ENCODE data around the gene TGM4.

TGM4 gene

GRCh38 chr3:44880284-44880683 is 5.9 kb downstream of the TGM4 start:
- DNase-seq (ENCODE audit: low spot score) = no peak

GRCh38 chr3:44883213-44883955 is 9.0 kb downstream of the TGM4 start:
- DNase-seq (ENCODE audit: low spot score) = no peak

GRCh38 chr3:44883999-44884431 is 9.6 kb downstream of the TGM4 start:
- peak; percentile 82 for DNase-seq (ENCODE audit: low spot score)

- peak; percentile 95 for DNase-seq (ENCODE audit: low spot score)
Observed at GRCh38 chr3:44885618-44886017, 11.2 kb downstream of the TGM4 start.

- no peak for DNase-seq (ENCODE audit: low spot score)
Observed at GRCh38 chr3:44886561-44886960, 12.2 kb downstream of the TGM4 start.

GRCh38 chr3:44887101-44887500 is 12.7 kb downstream of the TGM4 start:
- no peak for DNase-seq (ENCODE audit: low spot score)

GRCh38 chr3:44890258-44890657 is 15.8 kb downstream of the TGM4 start:
- no peak for DNase-seq (ENCODE audit: low spot score)

GRCh38 chr3:44890852-44891251 is 16.4 kb downstream of the TGM4 start:
- no peak for DNase-seq (ENCODE audit: low spot score)

- no peak for DNase-seq (ENCODE audit: low spot score)
Observed at GRCh38 chr3:44892689-44893088, 18.3 kb downstream of the TGM4 start.

- peak; percentile 55 for DNase-seq (ENCODE audit: low spot score)
Observed at GRCh38 chr3:44893097-44893496, 18.7 kb downstream of the TGM4 start.

GRCh38 chr3:44894485-44894884 is 20.1 kb downstream of the TGM4 start:
- no peak for DNase-seq (ENCODE audit: low spot score)

- DNase-seq (ENCODE audit: low spot score) = no peak
Observed at GRCh38 chr3:44896440-44896839, 22.0 kb downstream of the TGM4 start.

- no peak for DNase-seq (ENCODE audit: low spot score)
Observed at GRCh38 chr3:44899683-44900367, 25.4 kb downstream of the TGM4 start.

GRCh38 chr3:44902628-44903027 is 28.2 kb downstream of the TGM4 start:
- no peak for DNase-seq (ENCODE audit: low spot score)

- DNase-seq (ENCODE audit: low spot score) = no peak
Observed at GRCh38 chr3:44903314-44903713, 28.9 kb downstream of the TGM4 start.

- DNase-seq (ENCODE audit: low spot score) = no peak
Observed at GRCh38 chr3:44903751-44904150, 29.3 kb downstream of the TGM4 start.

- DNase-seq (ENCODE audit: low spot score) = no peak
Observed at GRCh38 chr3:44905446-44906157, 31.2 kb downstream of the TGM4 start.

- no peak for DNase-seq (ENCODE audit: low spot score)
Observed at GRCh38 chr3:44906997-44907396, 32.6 kb downstream of the TGM4 start.

- no peak for DNase-seq (ENCODE audit: low spot score)
Observed at GRCh38 chr3:44907612-44908011, 33.2 kb downstream of the TGM4 start.

- no peak for DNase-seq (ENCODE audit: low spot score)
Observed at GRCh38 chr3:44909063-44909462, 34.7 kb downstream of the TGM4 start.

- no peak for DNase-seq (ENCODE audit: low spot score)
Observed at GRCh38 chr3:44910693-44911092, 36.3 kb downstream of the TGM4 start.

GRCh38 chr3:44913868-44914468 is 39.6 kb downstream of the TGM4 start:
- DNase-seq (ENCODE audit: low spot score) = peak; percentile 90

- DNase-seq (ENCODE audit: low spot score) = peak; percentile 52
Observed at GRCh38 chr3:44914936-44915335, 40.5 kb downstream of the TGM4 start.

Data from AG20443 (cell line).